ENCODE results near the gene DHX9. TPM values are rescaled to one million over a fixed set of nuclear protein-coding genes. Genes with fewer than 3 reads are reported as not detected.

Gene DHX9
- total RNA-seq, 1 donor = 107 TPM

DNA sequence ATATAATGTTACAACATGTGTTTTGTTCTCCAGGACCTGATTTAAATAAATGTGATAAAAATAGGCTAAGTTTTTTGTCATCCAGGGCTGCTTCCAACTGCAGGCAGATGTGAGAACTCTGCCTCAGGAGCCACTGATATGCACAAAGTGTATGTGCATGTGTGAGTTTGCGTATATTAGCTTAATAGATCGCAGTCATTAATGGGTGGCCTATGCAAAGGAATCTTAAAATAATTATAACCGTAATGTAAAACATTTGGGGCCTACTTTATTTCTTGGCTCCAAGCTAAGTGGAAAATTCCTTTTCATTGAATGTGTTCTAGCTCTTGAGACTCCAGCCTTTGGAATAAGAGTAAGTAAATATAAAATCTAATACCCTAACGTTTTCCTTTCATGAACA is 16.8 kb downstream of the DHX9 start:
- Histone ChIP-seq H3K4me1 (ENCODE audit: insufficient read depth, low read length) (no peaks in the 10 kb centered on the region), H3K36me3 (ENCODE audit: insufficient read depth, low read length) (peaks cover 99% of the 10 kb centered on the region), H3K27me3 (ENCODE audit: insufficient read depth, low read length) (no peaks in the 10 kb centered on the region), H3K27ac (ENCODE audit: low read depth, low read length) (no peak overlapping the region), H3K4me2 (ENCODE audit: insufficient read depth, low read length) (no peak overlapping the region), H3K4me3 (ENCODE audit: insufficient read depth, low read length) (no peak overlapping the region), H3K9me3 (ENCODE audit: low read depth, low read length) (no peaks in the 10 kb centered on the region), H3K79me2 (ENCODE audit: insufficient read depth, low read length) (peaks cover 63% of the 10 kb centered on the region), H4K20me1 (ENCODE audit: insufficient read depth, low read length) (peaks cover 23% of the 10 kb centered on the region), H2AFZ (ENCODE audit: low read length) (no peak overlapping the region)
- TF ChIP-seq CTCF (IDR thresholded peaks at IDR 0.05; ENCODE audit: extremely low read depth, low read depth, low read length) = no peak
- DNase-seq (ENCODE audit: insufficient read length, low spot score, missing footprints) = no peak

DNA sequence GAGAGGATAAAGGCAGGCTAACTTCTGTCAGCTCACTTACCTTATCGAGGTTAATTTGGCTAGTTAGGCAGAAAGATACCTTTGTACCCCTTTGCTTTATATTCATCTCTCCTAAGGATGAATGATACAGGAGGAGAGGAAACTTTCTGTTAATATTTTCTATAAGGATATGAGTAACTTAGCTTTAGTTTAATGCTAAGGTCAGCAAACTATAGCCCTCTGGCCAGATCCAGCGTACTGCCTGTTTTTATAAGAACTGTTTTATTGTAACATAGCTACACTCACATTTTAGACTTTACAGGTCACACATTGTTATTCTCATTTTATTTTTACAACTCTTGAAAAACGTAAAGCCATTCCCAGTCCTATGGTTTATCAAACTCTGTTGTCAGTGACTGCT is 18.1 kb downstream of the DHX9 start:
- H3K79me2 ChIP-seq (ENCODE audit: insufficient read depth, low read length) = peaks cover 59% of the 10 kb centered on the region
- H3K27me3 ChIP-seq (ENCODE audit: insufficient read depth, low read length) = no peaks in the 10 kb centered on the region
- H3K4me2 ChIP-seq (ENCODE audit: insufficient read depth, low read length) = no peak overlapping the region
- DNase-seq (ENCODE audit: insufficient read length, low spot score, missing footprints) = peak; percentile 22
- H3K9me3 ChIP-seq (ENCODE audit: low read depth, low read length) = no peaks in the 10 kb centered on the region
- H2AFZ ChIP-seq (ENCODE audit: low read length) = no peak overlapping the region
- H3K4me3 ChIP-seq (ENCODE audit: insufficient read depth, low read length) = no peak overlapping the region
- no peak overlapping the region for H3K27ac ChIP-seq (ENCODE audit: low read depth, low read length)
- H3K4me1 ChIP-seq (ENCODE audit: insufficient read depth, low read length) = no peaks in the 10 kb centered on the region
- peaks cover 98% of the 10 kb centered on the region for H3K36me3 ChIP-seq (ENCODE audit: insufficient read depth, low read length)
- H4K20me1 ChIP-seq (ENCODE audit: insufficient read depth, low read length) = peaks cover 22% of the 10 kb centered on the region
- TF ChIP-seq CTCF (IDR thresholded peaks at IDR 0.05; ENCODE audit: extremely low read depth, low read depth, low read length) = no peak

- H3K4me3 ChIP-seq (ENCODE audit: insufficient read depth, low read length) = no peak overlapping the region
- H3K27ac ChIP-seq (ENCODE audit: low read depth, low read length) = no peak overlapping the region
- no peak overlapping the region for H2AFZ ChIP-seq (ENCODE audit: low read length)
- H4K20me1 ChIP-seq (ENCODE audit: insufficient read depth, low read length) = peaks cover 8% of the 10 kb centered on the region
- H3K4me2 ChIP-seq (ENCODE audit: insufficient read depth, low read length) = no peak overlapping the region
- peaks cover 94% of the 10 kb centered on the region for H3K36me3 ChIP-seq (ENCODE audit: insufficient read depth, low read length)
- no peaks in the 10 kb centered on the region for H3K4me1 ChIP-seq (ENCODE audit: insufficient read depth, low read length)
- H3K79me2 ChIP-seq (ENCODE audit: insufficient read depth, low read length) = peaks cover 44% of the 10 kb centered on the region
- no peak for DNase-seq (ENCODE audit: insufficient read length, low spot score, missing footprints)
- no peaks in the 10 kb centered on the region for H3K27me3 ChIP-seq (ENCODE audit: insufficient read depth, low read length)
- no peak for TF ChIP-seq CTCF (IDR thresholded peaks at IDR 0.05; ENCODE audit: extremely low read depth, low read depth, low read length)
- no peaks in the 10 kb centered on the region for H3K9me3 ChIP-seq (ENCODE audit: low read depth, low read length)
Observed at GRCh38 chr1:182860658-182861057, 21.5 kb downstream of the DHX9 start.

DNA sequence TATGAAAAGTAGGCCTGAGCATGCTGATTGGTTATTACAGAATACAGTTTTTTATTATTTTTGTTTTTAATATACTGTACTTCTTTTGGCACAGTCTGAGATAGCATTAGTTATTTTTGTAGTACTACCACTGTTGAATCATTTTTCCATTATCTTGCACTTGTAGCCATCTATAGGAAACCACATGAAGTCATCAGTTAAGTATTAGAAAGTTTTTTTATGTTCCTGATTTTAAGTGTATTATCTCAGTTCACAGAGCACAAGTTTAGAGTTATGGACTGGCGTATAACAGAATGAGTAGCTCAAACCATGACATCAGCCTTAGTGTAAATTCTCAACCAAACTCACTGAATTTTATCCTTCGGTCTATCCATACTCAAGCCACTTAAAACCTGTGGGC is 22.8 kb downstream of the DHX9 start:
- no peaks in the 10 kb centered on the region for H3K4me1 ChIP-seq (ENCODE audit: insufficient read depth, low read length)
- no peak for TF ChIP-seq CTCF (IDR thresholded peaks at IDR 0.05; ENCODE audit: extremely low read depth, low read depth, low read length)
- peaks cover 8% of the 10 kb centered on the region for H4K20me1 ChIP-seq (ENCODE audit: insufficient read depth, low read length)
- H3K36me3 ChIP-seq (ENCODE audit: insufficient read depth, low read length) = peaks cover 94% of the 10 kb centered on the region
- H3K4me2 ChIP-seq (ENCODE audit: insufficient read depth, low read length) = no peak overlapping the region
- DNase-seq (ENCODE audit: insufficient read length, low spot score, missing footprints) = no peak
- peak overlapping the region; percentile 10 for H3K27ac ChIP-seq (ENCODE audit: low read depth, low read length)
- H2AFZ ChIP-seq (ENCODE audit: low read length) = no peak overlapping the region
- H3K27me3 ChIP-seq (ENCODE audit: insufficient read depth, low read length) = no peaks in the 10 kb centered on the region
- H3K9me3 ChIP-seq (ENCODE audit: low read depth, low read length) = no peaks in the 10 kb centered on the region
- H3K79me2 ChIP-seq (ENCODE audit: insufficient read depth, low read length) = peaks cover 41% of the 10 kb centered on the region
- no peak overlapping the region for H3K4me3 ChIP-seq (ENCODE audit: insufficient read depth, low read length)
